Measurements from ENCODE around the gene TMEM145.

The TMEM145 gene

GRCh38 chr19:42351079-42351735 is 38.1 kb downstream of the TMEM145 start:
- intact Hi-C loops (cut with DNase I) = no loop called here
- DNase-seq = peak in 3 of 10 donors; percentile 76 to 86 (median 80)

- DNase-seq = peak; percentile 29 to 97 (median 74)
- intact Hi-C loops (cut with DNase I) = no loop called here
Measured at GRCh38 chr19:42352301-42353259, 39.5 kb downstream of the TMEM145 start.

DNA sequence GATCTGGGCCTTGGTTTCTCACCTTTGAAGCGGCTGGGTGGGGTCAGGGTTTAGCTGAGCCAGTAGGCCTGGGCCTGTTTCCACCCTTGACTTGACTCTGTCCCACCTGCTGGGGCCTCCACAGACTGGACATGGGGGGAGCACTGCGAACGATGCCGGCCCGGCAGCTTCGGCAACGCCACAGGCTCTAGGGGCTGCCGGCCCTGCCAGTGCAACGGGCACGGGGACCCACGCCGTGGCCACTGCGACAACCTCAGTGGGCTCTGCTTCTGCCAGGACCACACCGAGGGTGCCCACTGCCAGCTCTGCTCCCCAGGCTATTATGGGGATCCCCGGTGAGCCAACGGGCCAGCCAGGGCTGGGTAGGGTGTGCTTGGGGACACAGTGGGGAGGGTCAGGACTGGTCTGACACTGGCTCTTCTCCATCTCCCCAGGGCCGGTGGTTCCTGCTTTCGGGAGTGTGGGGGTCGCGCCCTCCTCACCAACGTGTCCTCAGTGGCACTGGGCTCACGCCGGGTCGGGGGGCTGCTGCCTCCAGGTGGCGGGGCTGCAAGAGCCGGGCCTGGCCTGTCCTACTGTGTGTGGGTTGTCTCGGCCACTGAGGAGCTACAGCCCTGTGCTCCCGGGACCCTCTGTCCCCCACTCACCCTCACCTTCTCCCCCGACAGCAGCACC is 40.4 kb downstream of the TMEM145 start:
- peak in 2 of 10 donors; percentile 78 to 83 for DNase-seq
- intact Hi-C loops (cut with DNase I) = no loop called here

- intact Hi-C loops (cut with DNase I) = no loop called here
- DNase-seq = peak in 2 of 10 donors; percentile 57 to 78
Measured at GRCh38 chr19:42355896-42356295, 42.8 kb downstream of the TMEM145 start.

- peak in 1 of 10 donors; percentile 58 for DNase-seq
- intact Hi-C loops (cut with DNase I) = no loop called here
Measured at GRCh38 chr19:42356686-42357085, 43.6 kb downstream of the TMEM145 start.

GRCh38 chr19:42357290-42357689 is 44.2 kb downstream of the TMEM145 start:
- intact Hi-C loops (cut with DNase I) = no loop called here

DNA sequence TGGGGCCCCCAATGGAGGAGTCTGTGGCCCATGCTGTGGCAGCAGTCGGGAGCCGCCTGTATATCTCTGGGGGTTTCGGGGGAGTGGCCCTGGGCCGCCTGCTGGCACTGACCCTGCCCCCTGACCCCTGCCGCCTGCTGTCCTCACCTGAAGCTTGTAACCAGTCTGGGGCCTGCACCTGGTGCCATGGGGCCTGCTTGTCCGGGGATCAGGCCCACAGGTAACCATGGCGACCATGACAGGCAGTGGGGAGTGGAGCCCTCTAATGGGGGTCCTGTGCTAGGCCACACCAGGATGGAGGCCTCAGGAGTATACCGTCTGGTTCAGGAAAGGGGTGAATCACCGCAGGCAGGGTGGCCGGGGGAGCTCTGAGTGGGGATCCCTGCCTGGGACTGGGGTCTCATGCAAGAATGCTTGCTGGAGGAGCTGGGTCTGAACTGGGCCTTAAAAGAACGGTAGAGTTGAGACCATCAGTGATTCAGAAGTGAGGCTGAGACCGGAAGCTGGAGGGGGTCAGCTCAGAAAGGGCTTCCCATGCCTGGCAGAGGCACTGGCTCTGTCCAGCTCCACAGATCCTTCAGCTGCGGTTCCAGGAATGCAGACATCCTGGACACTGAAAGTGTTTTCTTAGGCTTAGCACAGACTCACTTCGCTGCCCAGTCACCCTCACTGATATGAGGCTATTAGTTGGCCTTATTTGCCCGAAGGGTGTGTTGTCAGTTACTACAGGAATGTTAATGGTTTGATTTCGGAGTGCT is 47.9 kb downstream of the TMEM145 start:
- intact Hi-C loops (cut with DNase I) = no loop called here
- peak in 1 of 10 donors; percentile 46 for DNase-seq

More at GRCh38 chr19:42357290-42357689, 44.2 kb downstream of the TMEM145 start:
- DNase-seq = peak in 1 of 10 donors; percentile 60

DNA sequence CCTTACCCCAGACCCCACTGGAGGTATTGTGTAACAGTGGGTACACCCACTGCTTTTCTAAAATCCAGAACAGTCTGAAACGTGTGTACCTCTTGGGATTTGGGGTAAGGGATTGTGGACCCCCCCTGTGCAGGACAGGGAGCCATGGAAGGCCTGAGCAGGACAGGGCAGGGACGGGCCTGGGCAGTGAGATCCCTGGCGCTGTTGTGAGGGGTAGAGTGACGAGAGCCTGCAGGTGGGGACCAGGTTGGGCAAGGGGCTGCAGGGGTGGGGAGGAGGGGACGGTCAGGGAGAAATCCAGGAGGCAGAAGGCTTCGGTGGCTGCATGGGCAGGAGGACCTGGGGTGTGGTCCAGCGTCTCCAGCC is 48.4 kb downstream of the TMEM145 start:
- intact Hi-C loops (cut with DNase I) = no loop called here

GRCh38 chr19:42362342-42362741 is 49.2 kb downstream of the TMEM145 start:
- intact Hi-C loops (cut with DNase I) = no loop called here
- no peak for DNase-seq

More for the DNA sequence above, 48.4 kb downstream of the TMEM145 start:
- DNase-seq = no peak

DNA sequence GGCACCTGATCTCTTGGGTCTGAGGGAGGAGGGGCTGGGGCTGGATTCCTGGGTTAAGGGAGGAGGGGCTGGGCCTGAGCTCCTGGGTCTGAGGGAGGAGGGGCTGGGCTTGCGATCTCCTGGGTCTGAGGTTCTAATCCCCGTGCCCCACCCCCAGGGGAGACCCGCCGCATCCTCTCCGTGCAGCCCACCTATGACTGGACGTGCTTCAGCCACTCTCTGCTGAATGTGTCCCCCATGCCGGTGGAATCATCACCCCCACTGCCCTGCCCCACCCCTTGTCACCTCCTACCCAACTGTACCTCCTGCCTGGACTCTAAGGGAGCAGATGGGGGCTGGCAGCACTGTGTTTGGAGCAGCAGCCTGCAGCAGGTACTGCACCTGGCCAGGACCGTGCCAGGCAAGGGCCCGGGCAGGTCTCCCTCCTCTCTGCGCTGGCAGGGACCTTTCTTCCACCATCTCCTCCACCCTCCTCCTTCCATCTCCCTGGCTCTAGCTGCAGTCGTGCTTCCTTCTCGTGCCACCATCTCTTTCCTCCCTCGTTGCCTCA is 49.9 kb downstream of the TMEM145 start:
- intact Hi-C loops (cut with DNase I) = no loop called here
- no peak for DNase-seq

DNA sequence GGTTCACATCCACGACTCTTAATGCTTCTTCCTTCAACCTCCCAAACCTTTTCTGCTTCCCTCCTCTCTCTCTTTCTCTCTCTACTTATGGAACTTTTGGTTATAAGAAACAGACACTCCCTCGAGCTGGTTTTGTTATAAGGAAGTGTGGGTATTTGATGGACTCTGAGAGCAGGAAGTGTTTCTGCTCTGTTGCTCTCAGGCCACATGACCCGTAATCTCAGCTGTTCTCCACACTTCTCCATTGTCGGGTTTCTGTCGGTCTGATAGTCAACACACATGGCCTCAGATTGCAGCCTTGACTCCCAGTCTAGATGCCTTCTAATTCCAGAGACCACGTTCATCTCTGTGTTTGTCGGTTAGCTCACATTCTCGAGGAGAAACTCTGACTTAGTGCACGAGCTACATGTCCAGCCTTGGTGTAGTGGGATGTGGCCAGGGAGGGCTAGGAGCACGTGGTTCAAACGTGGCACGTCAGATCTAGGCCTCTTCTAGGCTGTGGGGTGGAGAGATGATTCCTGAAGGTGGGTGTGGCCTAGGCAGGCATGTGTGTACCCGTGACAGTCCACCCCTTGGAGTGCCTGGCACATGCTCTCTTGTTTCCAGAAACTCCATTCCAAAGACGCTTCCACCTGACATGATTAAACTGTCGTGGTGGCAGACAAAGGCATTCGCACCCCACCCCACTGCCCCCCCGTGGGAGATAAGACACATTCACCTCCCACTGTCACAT is 50.7 kb downstream of the TMEM145 start:
- intact Hi-C loops (cut with DNase I) = no loop called here
- DNase-seq = no peak

- DNase-seq = no peak
- intact Hi-C loops (cut with DNase I) = no loop called here
Measured at GRCh38 chr19:42366673-42367072, 53.6 kb downstream of the TMEM145 start.

DNA sequence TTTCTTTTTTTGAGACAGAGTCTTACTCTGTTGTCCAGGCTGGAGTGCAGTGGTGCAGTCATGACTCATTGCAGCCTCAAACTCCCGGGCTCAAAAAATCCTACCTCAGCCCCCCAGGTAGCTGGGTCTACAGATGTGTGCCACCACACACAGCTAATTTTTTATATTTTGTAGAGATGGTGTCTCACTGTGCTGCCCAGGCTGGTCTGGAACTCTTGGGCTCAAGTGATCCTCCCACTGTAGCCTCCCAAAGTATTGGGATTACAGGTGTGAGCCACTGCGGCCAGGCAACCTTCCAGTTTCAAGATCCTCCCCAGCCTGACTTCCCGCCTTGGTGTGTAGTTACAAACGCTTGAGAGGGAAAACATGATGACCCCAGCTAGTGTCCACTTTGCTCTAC is 54.8 kb downstream of the TMEM145 start:
- intact Hi-C loops (cut with DNase I) = no loop called here
- DNase-seq = no peak

- DNase-seq = no peak
- intact Hi-C loops (cut with DNase I) = no loop called here
Measured at GRCh38 chr19:42368360-42368759, 55.3 kb downstream of the TMEM145 start.

DNA sequence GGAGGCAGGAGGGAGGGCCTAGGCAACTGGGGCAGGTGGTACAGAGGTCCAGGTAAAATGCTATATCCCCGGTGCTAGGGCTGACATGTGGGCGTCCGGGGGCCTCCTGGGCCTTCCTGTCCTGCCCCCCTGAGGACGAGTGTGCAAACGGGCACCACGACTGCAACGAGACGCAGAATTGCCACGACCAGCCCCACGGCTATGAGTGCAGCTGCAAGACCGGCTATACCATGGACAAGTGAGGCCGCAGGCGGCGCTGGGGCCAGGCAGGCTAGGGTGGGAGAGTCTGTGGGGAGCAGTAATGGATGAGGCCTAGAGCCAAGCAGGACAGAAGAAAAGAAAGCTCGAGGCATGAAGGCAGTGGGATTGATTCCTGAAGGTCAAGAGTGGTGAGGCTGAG is 55.7 kb downstream of the TMEM145 start:
- intact Hi-C loops (cut with DNase I) = no loop called here
- no peak for DNase-seq

DNA sequence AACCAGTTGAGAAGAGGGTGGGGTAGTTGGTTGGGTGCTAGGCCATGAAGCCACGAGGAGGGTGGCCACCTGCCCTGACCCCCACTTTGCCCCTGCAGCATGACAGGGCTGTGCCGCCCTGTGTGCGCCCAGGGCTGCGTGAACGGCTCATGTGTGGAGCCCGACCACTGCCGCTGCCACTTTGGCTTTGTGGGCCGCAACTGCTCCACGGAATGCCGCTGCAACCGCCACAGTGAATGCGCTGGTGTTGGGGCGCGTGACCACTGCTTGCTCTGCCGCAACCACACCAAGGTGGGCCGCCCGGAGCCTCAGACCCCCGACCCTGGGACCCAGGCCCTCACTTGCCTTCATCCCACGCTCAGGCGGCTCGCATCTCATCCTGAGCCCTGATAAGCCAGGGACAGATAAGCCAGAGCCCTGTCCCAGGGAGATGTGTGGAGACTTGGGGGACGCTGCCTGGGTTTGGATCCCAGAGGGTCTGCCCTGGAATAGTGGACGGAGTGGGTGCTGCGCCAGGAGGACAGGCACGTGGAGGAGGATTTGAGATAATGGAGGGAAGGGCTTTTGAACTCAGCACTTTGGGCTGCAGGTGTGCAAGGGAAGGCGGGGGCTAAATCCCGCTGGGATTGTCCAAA is 56.4 kb downstream of the TMEM145 start:
- intact Hi-C loops (cut with DNase I) = no loop called here
- no peak for DNase-seq

DNA sequence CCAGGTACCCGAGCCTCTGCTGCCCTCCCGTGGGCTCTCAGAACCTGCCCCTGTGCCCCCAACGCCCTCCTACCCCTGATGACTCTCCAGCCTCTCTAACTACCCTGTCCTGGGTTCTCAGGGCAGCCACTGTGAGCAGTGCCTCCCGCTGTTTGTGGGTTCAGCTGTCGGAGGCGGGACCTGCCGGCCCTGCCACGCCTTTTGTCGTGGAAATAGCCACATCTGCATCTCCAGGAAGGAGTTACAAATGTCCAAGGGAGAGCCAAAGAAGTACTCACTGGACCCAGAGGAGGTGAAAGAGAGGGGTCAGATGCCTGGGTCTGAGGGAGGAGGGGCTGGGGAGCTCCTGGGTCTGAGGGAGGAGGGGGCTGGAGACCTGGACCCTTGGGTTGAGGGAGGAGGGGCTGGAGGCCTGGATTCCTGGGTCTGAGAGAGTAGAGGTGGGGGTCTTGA is 57.0 kb downstream of the TMEM145 start:
- DNase-seq = no peak
- intact Hi-C loops (cut with DNase I) = no loop called here

GRCh38 chr19:42370626-42371175 is 57.6 kb downstream of the TMEM145 start:
- DNase-seq = no peak
- intact Hi-C loops (cut with DNase I) = no loop called here

Data from posterior cingulate gyrus (tissue), 11 donors.